HL-60/S4 treated with phorbol 12-myristate 13-acetate at 8.2 ng/mL for 4 days and 3 days (cell line): ENCODE results near the gene DOHH.

Source experiments
- in situ Hi-C: fragments of 300-500 bp; cut with MboI; formaldehyde crosslinking; loops from 2 replicates; pipeline ENCODE4 v1.15.0; 2022; ENCODE audit warnings: low sequenced_read_pairs

DOHH gene

DNA sequence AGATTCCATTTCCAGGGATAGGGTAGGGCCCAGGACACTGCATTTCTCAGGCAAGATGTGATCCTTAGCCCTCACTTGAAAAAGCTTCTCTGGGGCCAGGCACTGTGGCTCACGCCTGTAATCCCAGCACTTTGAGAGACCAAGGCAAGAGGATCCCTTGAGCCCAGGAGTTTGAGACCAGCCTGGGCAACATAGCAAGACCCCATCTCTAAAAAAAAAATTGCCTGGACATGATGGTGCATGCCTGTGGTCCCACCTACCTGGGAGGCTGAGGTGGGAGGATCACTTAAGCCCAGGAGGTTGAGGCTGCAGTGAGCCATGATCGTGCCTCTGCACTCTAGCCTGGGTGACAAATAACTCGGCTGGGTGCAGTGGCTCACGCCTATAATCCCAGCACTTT lies 53.8 kb downstream of the DOHH start:
- in situ Hi-C loops: loop anchor here (25.0 kb wide), 1 partner anchor 109 kb away; no protein-coding TSS in a partner anchor

DNA sequence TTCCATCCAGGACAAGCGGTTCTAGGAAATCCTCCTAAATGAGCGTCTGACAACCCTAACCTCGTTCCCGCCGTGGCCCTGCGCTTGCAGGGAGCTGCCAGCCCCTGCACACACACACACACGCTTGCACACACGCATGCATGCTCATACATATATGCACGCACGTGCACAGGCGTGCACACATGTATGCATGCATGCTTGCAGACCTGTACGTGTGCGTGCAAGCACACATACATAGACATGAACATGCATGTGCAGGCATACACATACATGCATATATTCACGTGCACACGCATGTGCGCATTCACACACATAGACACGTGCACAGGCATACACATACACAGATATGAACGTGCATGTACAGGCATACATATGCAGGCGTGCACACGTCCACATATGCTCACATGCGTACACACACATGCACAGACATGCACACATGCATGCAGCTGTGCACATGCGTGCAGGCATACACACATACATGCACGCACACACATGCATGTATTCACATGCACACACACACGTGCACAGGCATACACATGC lies 55.7 kb downstream of the DOHH start:
- in situ Hi-C loops: loop anchor here (25.0 kb wide), 1 partner anchor 107 kb away; no protein-coding TSS in a partner anchor

DNA sequence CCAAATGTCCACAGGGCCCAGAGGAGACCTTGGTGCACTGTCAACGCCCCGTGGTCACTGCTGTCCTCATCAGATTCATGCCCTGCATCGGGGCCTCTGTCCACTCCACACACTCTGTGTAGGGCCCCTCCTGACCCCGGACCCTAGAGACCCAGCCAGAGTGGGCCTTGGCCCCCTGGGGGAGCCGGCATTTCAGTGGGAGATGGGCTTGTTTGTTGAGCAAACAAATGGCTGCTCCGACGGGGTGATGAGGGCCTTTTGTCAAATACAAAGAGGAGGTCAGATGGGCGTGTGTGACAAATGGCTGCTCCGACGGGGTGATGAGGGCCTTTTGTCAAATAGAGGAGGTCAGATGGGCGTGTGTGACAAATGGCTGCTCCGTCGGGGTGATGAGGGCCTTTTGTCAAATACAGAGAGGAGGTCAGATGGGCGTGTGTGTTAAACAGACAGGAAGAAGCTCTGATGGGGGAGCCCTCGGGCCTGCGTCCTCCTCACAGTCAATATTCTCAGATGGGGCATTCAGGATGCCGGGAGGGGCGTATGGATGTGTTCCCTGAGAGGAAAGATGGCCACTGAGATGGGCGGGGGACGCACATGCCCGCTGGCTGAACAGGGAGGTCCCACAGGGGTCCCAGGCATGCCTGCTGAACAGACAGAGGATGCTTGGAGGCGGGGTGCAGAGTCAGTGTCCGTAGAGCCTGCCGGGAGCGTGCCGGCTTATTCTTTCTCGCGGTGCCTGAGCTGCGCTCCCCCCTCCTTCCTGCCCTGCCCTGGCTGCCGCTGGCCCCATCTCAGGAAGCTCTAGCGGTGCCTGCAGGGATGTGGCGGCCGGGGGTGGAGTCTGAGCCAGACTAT lies 56.4 kb downstream of the DOHH start:
- in situ Hi-C loops: loop anchor here (25.0 kb wide), 1 partner anchor 107 kb away; no protein-coding TSS in a partner anchor

DNA sequence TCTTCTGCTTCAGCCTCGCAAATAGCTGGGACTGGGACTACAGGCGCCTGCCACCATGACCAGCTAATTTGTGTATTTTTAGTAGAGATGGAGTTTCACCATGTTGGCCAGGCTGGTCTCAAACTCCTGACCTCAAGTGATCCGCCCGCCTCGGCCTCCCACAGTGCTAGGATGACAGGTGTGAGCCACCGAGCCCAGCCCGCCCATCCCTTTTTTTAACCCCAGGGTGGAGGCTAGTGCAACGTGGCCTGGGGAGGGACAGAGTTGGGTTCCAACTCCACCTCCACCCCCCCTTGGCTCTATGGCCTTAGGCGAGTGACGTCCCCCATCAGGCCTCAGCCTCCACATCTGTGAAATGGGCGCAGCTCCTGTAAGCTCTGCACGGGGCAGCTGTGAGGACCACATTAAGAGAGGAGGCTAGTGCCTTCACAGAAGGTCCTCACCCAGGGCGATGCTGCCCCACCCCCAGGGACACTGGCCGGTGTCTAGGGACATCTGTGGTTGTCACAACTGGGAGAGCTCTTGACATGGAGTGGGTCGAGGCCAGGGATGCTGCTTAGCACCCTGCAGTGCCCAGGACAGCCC lies 57.9 kb downstream of the DOHH start:
- in situ Hi-C loops: loop anchor here (25.0 kb wide), 1 partner anchor 105 kb away; no protein-coding TSS in a partner anchor

DNA sequence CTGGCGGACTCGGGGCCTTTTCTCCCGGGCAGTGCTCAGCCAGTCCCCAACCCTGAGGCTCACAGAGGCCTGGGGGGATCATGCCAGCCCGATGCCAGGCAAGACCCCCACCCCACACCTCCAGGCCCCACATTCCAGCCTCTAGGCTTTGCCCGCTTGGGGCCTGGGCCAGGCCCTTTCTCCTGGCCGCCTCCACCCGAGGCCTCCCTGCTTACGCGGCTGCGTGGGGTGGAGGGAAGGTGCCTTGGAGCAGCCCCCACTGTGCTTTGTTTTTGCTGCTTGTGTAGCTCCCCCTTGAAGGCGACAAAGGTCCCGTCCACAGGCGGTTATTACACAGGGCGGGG lies 58.5 kb downstream of the DOHH start:
- in situ Hi-C loops: loop anchor here (25.0 kb wide), 1 partner anchor 105 kb away; no protein-coding TSS in a partner anchor

DNA sequence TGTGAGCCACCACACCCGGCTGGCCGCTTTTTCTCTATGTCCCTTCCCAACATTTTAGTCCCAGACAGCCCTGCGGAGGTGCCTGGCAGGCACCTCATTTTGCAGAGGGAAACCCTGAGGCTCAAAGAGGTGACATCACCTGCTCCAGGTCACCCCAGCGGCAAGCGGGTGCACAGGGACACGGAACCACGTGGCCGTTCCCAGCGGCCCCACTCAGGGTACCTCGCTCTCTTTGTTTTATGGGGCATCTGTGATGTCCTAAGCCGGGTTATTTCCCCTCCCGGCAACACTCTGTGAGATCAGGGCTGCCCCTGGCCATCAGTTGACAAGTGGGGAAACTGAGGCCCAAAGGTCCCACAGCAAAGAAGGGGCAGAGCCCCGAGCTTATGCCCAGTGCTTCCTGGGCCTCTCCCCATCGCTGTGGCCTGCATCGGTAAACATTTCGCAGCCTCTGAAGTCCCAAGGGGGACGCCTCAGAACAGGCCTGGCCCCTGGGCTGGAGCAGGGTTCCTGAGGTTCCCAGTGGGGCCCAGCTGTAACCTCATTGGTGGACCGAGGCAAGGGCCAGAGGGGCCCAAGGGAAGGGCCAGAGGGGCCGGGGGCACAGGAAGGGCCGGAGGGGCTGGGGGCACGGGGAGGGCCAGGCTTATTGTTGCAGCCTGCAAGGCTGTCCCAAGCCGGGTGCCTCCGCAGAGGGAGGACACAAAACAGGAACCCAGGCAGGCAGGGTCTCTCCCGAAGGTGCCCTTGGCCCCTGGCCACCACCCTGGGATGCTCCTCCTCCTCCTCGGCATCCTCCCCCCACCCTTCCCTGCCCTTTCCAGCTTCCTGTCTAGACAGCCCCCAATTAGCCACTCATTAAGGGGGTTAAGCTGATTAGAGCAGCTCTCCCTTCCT lies 59.1 kb downstream of the DOHH start:
- in situ Hi-C loops: loop anchor here (25.0 kb wide), 1 partner anchor 104 kb away; no protein-coding TSS in a partner anchor
